ENCODE data around the gene SRPRB. TPM values are rescaled to one million over a fixed set of nuclear protein-coding genes. Genes with fewer than 3 reads are reported as not detected.

Gene SRPRB
- total RNA-seq, 1 experiment from 2014 or later, result 43.4 TPM

DNA sequence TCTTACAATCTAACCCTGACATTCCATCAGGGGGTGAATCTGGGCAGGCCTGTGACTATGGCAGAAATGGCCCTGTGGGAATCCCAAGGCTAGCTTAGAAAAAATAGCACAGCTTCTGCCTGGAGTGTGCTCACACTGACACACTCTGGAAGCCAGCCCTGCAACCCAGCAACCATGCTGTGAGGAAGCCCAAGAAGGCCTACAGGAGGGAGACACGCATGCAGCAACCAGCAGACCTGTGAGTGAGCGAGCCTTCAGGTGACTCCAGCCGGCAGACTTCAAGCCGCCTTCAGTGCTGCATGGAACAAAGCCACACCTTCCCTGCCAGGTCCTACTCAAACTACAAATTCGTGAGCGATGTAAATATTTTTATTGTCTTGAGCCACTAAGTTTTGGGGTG lies 64.0 kb downstream of the SRPRB start:
- BruUV-seq (replicated peaks), result no TSS peak
- no peak overlapping the region for H2AFZ ChIP-seq (ENCODE audit: low read length)
- no peaks in the 10 kb centered on the region for H3F3A ChIP-seq (ENCODE audit: low read length, unreplicated experiment)
- H3K79me2 ChIP-seq (ENCODE audit: low read length), result no peaks in the 10 kb centered on the region
- ATAC-seq, result no peak
- H3K4me3 ChIP-seq (ENCODE audit: low read length), result no peak overlapping the region
- no peaks in the 10 kb centered on the region for H3K9me3 ChIP-seq (ENCODE audit: low read length)
- no peaks in the 10 kb centered on the region for H4K20me1 ChIP-seq (ENCODE audit: low read length)
- TF ChIP-seq, protein P1, sequence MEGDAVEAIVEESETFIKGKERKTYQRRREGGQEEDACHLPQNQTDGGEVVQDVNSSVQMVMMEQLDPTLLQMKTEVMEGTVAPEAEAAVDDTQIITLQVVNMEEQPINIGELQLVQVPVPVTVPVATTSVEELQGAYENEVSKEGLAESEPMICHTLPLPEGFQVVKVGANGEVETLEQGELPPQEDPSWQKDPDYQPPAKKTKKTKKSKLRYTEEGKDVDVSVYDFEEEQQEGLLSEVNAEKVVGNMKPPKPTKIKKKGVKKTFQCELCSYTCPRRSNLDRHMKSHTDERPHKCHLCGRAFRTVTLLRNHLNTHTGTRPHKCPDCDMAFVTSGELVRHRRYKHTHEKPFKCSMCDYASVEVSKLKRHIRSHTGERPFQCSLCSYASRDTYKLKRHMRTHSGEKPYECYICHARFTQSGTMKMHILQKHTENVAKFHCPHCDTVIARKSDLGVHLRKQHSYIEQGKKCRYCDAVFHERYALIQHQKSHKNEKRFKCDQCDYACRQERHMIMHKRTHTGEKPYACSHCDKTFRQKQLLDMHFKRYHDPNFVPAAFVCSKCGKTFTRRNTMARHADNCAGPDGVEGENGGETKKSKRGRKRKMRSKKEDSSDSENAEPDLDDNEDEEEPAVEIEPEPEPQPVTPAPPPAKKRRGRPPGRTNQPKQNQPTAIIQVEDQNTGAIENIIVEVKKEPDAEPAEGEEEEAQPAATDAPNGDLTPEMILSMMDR (conservative IDR thresholded peaks at IDR 0.05; ENCODE audit: low read depth, low read length), result no peak
- TF ChIP-seq EZH2phosphoT487 (IDR thresholded peaks at IDR 0.05; ENCODE audit: borderline replicate concordance, low read length), result no peak
- TF ChIP-seq EZH2 (IDR thresholded peaks at IDR 0.05; ENCODE audit: low read length, unreplicated experiment), result no peak
- ChIA-PET CTCF (no interaction called here), POLR2A (ENCODE audit: unreplicated experiment) (no interaction called here)
- no peaks in the 10 kb centered on the region for H3K36me3 ChIP-seq (ENCODE audit: low read depth, low read length)
- H3K4me1 ChIP-seq (ENCODE audit: insufficient read depth, low read length), result no peaks in the 10 kb centered on the region
- H3K4me2 ChIP-seq (ENCODE audit: low read length), result no peak overlapping the region
- no peak overlapping the region for H3K27ac ChIP-seq (ENCODE audit: low read length)
- no peaks in the 10 kb centered on the region for H3K27me3 ChIP-seq (ENCODE audit: low read length)
- no peak overlapping the region for H3K9ac ChIP-seq (ENCODE audit: low read length)
- no peaks in the 10 kb centered on the region for H3K9me2 ChIP-seq (replicated peaks; ENCODE audit: low read length)
- no peak for DNase-seq
- intact Hi-C loops (cut with micrococcal nuclease), result no loop called here

DNA sequence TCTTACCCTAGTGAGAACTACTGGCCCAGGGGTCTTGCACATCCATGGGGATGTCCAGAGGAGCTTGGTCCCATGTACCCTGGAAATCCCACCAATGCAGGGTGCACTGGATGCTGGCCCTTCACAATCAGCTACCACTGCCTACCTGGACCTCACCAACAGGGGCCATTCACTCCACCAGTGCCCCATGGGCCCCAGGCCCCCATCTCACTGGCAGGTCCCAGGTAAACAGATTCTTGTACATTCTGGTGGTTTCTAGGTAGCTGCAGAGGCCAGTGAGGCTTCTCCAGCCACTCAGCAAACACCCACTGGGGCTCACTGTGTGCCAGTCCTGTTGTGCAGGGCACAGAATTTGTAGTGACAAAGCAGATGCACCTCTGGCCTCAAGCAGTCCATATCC lies 65.2 kb downstream of the SRPRB start:
- DNase-seq (no peak), ATAC-seq (no peak)
- Histone ChIP-seq H3K36me3 (ENCODE audit: low read depth, low read length) (no peaks in the 10 kb centered on the region), H4K20me1 (ENCODE audit: low read length) (no peaks in the 10 kb centered on the region), H3F3A (ENCODE audit: low read length, unreplicated experiment) (no peaks in the 10 kb centered on the region), H2AFZ (ENCODE audit: low read length) (no peak overlapping the region), H3K79me2 (ENCODE audit: low read length) (no peaks in the 10 kb centered on the region), H3K9ac (ENCODE audit: low read length) (no peak overlapping the region), H3K9me3 (ENCODE audit: low read length) (no peaks in the 10 kb centered on the region), H3K4me1 (ENCODE audit: insufficient read depth, low read length) (no peaks in the 10 kb centered on the region), H3K4me2 (ENCODE audit: low read length) (no peak overlapping the region), H3K27ac (ENCODE audit: low read length) (no peak overlapping the region), H3K4me3 (ENCODE audit: low read length) (no peak overlapping the region), H3K27me3 (ENCODE audit: low read length) (no peaks in the 10 kb centered on the region), H3K9me2 (replicated peaks; ENCODE audit: low read length) (no peaks in the 10 kb centered on the region)
- BruUV-seq (replicated peaks), result no TSS peak
- POLR2A ChIA-PET (ENCODE audit: unreplicated experiment), result no interaction called here
- intact Hi-C loops (cut with micrococcal nuclease), result no loop called here
- TF ChIP-seq EZH2phosphoT487 (IDR thresholded peaks at IDR 0.05; ENCODE audit: borderline replicate concordance, low read length) (no peak), EZH2 (IDR thresholded peaks at IDR 0.05; ENCODE audit: low read length, unreplicated experiment) (no peak)
- CTCF ChIA-PET, result no interaction called here

Other genes starting within 250 kb of the SRPRB start
- 81.4 and 90.6 TPM in 2 replicates for gene CDV3, start 232.1 kb upstream of the SRPRB start, total RNA-seq (2014; rRNA removed)
- gene TOPBP1, start 143.9 kb upstream of the SRPRB start, total RNA-seq (2014; rRNA removed), result 29.0 and 42.4 TPM in 2 replicates
- gene TF, start 59.4 kb upstream of the SRPRB start, total RNA-seq (2014; rRNA removed), result not detected in 2 replicates
- gene RAB6B, start 90.1 kb downstream of the SRPRB start, total RNA-seq (2014; rRNA removed), result 0.22 and 0.75 TPM in 2 replicates
- not detected in 2 replicates for gene SLCO2A1, start 224.1 kb downstream of the SRPRB start, total RNA-seq (2014; rRNA removed)

All from PC-3 (cell line).